ENCODE measurements around the gene GRIK1. TPM values are rescaled to one million over a fixed set of nuclear protein-coding genes. Genes with fewer than 3 reads are reported as not detected.

The GRIK1 gene
- total RNA-seq, 1 experiment from 2014 or later = 0.09 TPM

GRCh38 chr21:29888437-29888836, 51.4 kb downstream of the GRIK1 start (continued):
- TF ChIP-seq ZNF532 (CRISPR knock-in tag; IDR thresholded peaks at IDR 0.05; ENCODE audit: borderline replicate concordance) = no peak

DNA sequence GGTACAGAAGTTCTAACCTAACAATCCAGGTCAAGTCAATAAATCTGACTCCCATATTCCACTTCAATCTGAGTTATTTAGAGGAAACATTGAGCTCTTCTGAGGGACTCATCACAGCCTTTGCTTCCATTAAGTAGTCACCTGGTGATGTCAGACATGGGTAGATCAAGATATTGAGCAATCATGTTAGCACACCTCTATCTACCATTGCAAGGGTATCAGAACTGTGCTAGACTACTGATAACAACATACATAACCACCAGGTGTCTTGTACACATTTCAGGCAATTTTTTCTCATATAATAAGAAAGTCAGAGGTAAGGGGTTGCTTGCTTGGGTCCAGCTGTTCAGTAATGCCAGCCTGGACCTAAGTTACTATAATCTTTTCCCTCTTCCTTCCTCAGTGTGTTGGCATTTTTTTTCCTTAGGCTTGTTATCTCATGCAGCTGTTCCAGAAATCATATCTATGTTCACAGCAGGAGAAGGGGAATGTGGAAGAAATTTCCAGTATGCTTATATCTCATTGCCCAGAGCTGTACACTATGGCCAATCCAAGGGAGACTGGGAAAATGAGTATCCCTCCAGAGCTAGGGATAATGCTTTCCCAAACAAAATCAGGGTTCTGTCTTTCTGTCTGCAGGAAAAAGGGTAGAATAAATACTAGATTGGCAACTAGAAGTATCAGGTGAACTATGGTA, 52.3 kb downstream of the GRIK1 start:
- H3K36me3 Mint-ChIP-seq = no peaks in the 10 kb centered on the region
- no peak overlapping the region for H3K27ac Mint-ChIP-seq
- H3K4me1 Mint-ChIP-seq = no peaks in the 10 kb centered on the region
- no peaks in the 10 kb centered on the region for H3K9me3 Mint-ChIP-seq
- ChIA-PET CTCF (no interaction called here), POLR2A (no interaction called here)
- DNase-seq (ENCODE audit: low spot score) = no peak
- no peak overlapping the region for H3K4me3 Mint-ChIP-seq
- TF ChIP-seq FOXP4 (CRISPR knock-in tag; IDR thresholded peaks at IDR 0.05) = no peak
- TF ChIP-seq ZBTB21 (CRISPR knock-in tag; IDR thresholded peaks at IDR 0.05; ENCODE audit: borderline replicate concordance) = no peak
- TF ChIP-seq TEAD4 (CRISPR knock-in tag; IDR thresholded peaks at IDR 0.05) = no peak
- TF ChIP-seq, protein P1, sequence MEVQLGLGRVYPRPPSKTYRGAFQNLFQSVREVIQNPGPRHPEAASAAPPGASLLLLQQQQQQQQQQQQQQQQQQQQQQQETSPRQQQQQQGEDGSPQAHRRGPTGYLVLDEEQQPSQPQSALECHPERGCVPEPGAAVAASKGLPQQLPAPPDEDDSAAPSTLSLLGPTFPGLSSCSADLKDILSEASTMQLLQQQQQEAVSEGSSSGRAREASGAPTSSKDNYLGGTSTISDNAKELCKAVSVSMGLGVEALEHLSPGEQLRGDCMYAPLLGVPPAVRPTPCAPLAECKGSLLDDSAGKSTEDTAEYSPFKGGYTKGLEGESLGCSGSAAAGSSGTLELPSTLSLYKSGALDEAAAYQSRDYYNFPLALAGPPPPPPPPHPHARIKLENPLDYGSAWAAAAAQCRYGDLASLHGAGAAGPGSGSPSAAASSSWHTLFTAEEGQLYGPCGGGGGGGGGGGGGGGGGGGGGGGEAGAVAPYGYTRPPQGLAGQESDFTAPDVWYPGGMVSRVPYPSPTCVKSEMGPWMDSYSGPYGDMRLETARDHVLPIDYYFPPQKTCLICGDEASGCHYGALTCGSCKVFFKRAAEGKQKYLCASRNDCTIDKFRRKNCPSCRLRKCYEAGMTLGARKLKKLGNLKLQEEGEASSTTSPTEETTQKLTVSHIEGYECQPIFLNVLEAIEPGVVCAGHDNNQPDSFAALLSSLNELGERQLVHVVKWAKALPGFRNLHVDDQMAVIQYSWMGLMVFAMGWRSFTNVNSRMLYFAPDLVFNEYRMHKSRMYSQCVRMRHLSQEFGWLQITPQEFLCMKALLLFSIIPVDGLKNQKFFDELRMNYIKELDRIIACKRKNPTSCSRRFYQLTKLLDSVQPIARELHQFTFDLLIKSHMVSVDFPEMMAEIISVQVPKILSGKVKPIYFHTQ (CRISPR knock-in tag; IDR thresholded peaks at IDR 0.05) = no peak
- TF ChIP-seq, protein P2, sequence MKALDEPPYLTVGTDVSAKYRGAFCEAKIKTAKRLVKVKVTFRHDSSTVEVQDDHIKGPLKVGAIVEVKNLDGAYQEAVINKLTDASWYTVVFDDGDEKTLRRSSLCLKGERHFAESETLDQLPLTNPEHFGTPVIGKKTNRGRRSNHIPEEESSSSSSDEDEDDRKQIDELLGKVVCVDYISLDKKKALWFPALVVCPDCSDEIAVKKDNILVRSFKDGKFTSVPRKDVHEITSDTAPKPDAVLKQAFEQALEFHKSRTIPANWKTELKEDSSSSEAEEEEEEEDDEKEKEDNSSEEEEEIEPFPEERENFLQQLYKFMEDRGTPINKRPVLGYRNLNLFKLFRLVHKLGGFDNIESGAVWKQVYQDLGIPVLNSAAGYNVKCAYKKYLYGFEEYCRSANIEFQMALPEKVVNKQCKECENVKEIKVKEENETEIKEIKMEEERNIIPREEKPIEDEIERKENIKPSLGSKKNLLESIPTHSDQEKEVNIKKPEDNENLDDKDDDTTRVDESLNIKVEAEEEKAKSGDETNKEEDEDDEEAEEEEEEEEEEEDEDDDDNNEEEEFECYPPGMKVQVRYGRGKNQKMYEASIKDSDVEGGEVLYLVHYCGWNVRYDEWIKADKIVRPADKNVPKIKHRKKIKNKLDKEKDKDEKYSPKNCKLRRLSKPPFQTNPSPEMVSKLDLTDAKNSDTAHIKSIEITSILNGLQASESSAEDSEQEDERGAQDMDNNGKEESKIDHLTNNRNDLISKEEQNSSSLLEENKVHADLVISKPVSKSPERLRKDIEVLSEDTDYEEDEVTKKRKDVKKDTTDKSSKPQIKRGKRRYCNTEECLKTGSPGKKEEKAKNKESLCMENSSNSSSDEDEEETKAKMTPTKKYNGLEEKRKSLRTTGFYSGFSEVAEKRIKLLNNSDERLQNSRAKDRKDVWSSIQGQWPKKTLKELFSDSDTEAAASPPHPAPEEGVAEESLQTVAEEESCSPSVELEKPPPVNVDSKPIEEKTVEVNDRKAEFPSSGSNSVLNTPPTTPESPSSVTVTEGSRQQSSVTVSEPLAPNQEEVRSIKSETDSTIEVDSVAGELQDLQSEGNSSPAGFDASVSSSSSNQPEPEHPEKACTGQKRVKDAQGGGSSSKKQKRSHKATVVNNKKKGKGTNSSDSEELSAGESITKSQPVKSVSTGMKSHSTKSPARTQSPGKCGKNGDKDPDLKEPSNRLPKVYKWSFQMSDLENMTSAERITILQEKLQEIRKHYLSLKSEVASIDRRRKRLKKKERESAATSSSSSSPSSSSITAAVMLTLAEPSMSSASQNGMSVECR (CRISPR knock-in tag; IDR thresholded peaks at IDR 0.05; ENCODE audit: borderline replicate concordance) = no peak
- TF ChIP-seq HMGA2 (CRISPR knock-in tag; IDR thresholded peaks at IDR 0.05) = no peak
- TF ChIP-seq, protein P3, sequence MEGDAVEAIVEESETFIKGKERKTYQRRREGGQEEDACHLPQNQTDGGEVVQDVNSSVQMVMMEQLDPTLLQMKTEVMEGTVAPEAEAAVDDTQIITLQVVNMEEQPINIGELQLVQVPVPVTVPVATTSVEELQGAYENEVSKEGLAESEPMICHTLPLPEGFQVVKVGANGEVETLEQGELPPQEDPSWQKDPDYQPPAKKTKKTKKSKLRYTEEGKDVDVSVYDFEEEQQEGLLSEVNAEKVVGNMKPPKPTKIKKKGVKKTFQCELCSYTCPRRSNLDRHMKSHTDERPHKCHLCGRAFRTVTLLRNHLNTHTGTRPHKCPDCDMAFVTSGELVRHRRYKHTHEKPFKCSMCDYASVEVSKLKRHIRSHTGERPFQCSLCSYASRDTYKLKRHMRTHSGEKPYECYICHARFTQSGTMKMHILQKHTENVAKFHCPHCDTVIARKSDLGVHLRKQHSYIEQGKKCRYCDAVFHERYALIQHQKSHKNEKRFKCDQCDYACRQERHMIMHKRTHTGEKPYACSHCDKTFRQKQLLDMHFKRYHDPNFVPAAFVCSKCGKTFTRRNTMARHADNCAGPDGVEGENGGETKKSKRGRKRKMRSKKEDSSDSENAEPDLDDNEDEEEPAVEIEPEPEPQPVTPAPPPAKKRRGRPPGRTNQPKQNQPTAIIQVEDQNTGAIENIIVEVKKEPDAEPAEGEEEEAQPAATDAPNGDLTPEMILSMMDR (IDR thresholded peaks at IDR 0.05) = no peak
- TF ChIP-seq ZNF423 (CRISPR knock-in tag; IDR thresholded peaks at IDR 0.05) = no peak
- no peak for TF ChIP-seq ATF1 (CRISPR knock-in tag; IDR thresholded peaks at IDR 0.05)
- TF ChIP-seq CBFB (CRISPR knock-in tag; IDR thresholded peaks at IDR 0.05; ENCODE audit: low read depth) = no peak
- no peak for TF ChIP-seq ATF3 (CRISPR knock-in tag; conservative IDR thresholded peaks at IDR 0.05)
- TF ChIP-seq ETV6 (CRISPR knock-in tag; IDR thresholded peaks at IDR 0.05) = no peak
- TF ChIP-seq ZNF263 (CRISPR knock-in tag; IDR thresholded peaks at IDR 0.05; ENCODE audit: low read depth) = no peak
- TF ChIP-seq ZNF219 (CRISPR knock-in tag; IDR thresholded peaks at IDR 0.05; ENCODE audit: borderline replicate concordance) = no peak
- no peak for ATAC-seq
- H3K27me3 Mint-ChIP-seq (ENCODE audit: low read depth) = no peaks in the 10 kb centered on the region
